HS-27A (cell line): ENCODE measurements around the gene TULP4.
"Not testable (repeated sequence)": the region's sequence is repeated elsewhere in the genome, so short reads cannot be mapped to it uniquely, and the experiment has no call there.

Experiments
- DNase-seq: peaks from one replicate; pipeline ENCODE4 v3.0.0-alpha.2; 2012; ENCODE audit warnings: low read depth, missing footprints

Gene TULP4

GRCh38 chr6:158295976-158296853 lies 16.1 kb upstream of the TULP4 start:
- not testable (repeated sequence) for DNase-seq

- DNase-seq = not testable (repeated sequence)
Measured at GRCh38 chr6:158296854-158297324, 15.4 kb upstream of the TULP4 start.

- DNase-seq = not testable (repeated sequence)
Measured at GRCh38 chr6:158297657-158298056, 14.6 kb upstream of the TULP4 start.

DNA sequence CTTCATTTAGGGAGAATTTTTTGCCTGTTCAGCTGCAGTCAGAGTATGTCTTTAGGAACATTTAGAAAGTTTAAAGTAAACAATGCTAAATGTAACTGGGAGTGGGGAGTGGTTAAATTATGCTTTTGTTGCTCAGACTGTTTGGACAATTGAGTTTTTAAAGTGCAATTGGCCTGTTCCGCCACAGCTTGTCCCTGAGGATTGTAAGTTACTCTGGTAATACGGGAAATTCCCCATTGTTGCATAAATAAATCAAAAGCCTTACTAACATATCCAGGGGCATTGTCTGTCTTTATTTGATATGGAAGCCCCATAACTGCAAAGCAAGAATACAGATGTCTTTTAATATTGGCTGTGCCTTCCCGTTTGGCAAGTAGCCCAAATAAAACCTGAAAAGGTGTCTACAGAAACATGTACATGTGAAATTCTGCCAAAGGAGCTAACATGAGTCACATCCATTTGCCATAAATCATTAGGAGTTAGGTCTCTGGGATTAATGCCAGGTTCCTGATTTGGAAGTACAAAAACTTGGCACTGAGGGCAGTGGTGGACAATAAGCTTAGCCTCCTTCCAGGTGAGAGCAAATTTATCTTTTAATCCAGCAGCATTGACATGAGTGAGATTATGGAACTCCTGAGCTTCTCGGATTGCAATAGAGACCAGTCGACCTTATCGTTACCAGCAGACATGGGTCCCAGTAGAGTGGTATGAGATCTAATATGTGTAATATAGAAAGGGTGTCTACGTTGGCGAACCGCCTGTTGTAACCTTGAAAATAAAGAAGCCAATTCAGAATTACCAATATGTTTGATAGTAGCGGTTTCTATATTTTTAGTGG lies 11.7 kb upstream of the TULP4 start:
- DNase-seq = not testable (repeated sequence)

- DNase-seq = not testable (repeated sequence)
Measured at GRCh38 chr6:158301561-158301960, 10.7 kb upstream of the TULP4 start.

DNA sequence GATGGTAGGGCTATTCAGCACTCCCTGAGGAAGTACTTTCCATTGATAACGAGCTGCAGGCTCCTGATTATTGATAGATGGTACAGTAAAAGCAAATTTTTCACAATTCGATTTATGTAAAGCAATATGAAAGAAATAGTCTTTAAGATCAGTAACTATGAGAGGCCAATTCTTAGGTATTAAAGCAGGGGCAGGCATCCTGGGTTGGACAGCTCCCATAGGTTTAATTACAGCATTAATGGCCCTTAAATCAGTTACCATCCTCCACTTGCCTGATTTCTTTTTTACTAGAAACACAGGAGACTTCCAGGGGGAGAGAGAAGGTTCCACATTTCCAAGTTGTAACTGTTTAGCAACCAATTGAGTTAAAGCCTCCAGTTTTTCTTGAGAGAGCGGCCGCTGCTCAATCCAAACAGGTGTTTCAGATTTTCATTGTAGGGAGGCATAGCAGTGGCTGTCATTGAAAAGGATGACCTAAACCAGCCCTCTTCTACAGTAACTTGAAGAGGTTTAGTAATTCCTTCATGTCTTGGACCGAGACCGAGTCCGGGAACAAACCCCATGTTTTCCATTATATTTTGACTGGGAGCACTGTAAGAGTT lies 10.0 kb upstream of the TULP4 start:
- DNase-seq = not testable (repeated sequence)

GRCh38 chr6:158303210-158303731 lies 9.0 kb upstream of the TULP4 start:
- no peak for DNase-seq

DNA sequence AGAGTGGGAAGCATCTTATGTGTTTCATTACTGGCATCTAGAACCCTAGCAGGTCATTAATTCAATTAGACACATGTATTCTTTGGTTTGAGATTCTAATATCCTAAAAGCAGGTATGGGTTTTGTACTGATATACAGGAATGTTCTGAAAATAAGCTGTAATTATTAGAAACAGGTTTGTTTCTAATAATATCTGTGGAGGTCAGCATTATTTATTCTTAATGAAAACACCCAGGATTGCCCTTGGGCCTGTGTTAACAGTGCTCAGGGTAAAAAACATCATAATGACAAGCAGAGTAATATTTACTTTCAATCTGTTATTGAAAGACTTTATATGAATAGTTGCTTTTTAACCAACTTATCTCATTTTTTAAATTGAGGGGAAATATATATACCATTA lies 8.0 kb upstream of the TULP4 start:
- no peak for DNase-seq

DNA sequence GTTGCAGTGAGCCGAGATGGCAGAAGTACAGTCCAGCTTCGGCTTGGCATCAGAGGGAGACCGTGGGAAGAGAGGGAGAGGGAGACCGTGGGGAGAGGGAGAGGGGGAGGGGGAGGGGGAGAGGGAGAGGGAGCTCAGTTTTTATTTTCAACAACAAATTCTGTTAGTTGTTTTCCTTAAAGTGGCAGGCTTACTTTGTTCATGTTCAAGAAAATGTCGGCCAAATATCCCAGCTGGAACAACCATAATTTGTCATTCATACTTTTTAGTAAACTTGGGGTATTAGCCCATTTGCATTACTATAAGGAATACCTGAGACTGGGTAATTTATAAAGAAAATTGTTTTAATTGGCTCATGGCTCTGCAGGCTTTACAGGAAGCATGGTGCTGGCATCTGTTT lies 2.5 kb upstream of the TULP4 start:
- DNase-seq = no peak

GRCh38 chr6:158311193-158311592 lies 1.1 kb upstream of the TULP4 start:
- no peak for DNase-seq

DNA sequence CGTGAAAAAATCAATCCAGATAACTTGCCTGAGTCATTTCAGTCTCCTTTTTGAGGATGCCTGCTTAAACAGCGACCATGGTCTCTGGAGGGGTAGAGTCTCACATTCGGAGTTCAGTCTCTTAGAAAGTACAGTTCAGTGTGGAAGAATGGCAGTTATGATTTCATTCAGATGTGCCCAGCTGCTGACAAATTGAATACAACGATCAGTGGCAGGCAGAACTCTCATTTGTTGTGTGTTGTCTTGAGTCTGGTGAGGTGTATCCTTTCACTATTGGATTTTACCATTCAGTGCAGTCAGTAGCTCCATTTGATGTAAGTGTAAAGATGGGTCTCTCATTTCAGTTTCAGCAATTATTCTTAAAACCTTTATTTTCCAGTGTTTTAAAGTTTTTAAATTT lies 639 bp upstream of the TULP4 start:
- DNase-seq = no peak

- DNase-seq = no peak
Measured at GRCh38 chr6:158312672-158313397, 570 bp downstream of the TULP4 start.

DNA sequence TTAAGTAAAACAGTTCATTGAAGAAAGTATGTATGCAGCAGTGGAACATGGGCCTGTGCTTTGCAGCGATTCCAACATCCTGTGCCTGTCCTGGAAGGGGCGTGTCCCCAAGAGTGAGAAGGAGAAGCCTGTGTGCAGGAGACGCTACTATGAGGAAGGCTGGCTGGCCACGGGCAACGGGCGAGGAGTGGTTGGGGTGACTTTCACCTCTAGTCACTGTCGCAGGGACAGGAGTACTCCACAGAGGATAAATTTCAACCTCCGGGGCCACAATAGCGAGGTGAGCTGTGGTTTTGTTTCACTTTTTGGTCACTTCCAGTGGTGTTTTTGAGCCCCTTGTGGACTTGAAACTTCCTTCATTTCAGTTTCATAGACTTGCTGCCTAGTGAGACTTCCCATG lies 1.7 kb downstream of the TULP4 start:
- no peak for DNase-seq

GRCh38 chr6:158314737-158315136 lies 2.5 kb downstream of the TULP4 start:
- no peak for DNase-seq

DNA sequence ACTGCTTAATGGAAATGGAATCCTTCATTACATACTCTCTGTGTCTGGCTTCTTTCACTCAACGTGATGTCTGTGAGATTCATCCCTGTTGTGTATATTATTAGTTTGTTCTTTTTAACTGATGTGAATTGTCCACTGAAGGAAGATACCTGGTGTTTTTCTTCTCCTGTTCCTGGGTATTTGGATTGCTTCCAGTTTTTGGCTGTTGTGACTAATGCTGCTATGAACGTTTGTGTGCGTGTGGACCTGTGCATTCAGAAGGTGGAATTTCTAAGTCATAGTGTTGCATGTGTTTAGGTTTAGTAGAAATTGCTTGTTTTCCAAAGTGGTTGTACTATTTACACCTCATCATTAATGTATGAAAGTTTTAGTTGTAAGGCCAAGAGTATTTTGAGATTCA lies 3.8 kb downstream of the TULP4 start:
- DNase-seq = no peak

GRCh38 chr6:158321960-158322359 lies 9.7 kb downstream of the TULP4 start:
- DNase-seq = peak; percentile 30

GRCh38 chr6:158322400-158322723 lies 10.1 kb downstream of the TULP4 start:
- no peak for DNase-seq

GRCh38 chr6:158322724-158323560 lies 10.7 kb downstream of the TULP4 start:
- no peak for DNase-seq

DNA sequence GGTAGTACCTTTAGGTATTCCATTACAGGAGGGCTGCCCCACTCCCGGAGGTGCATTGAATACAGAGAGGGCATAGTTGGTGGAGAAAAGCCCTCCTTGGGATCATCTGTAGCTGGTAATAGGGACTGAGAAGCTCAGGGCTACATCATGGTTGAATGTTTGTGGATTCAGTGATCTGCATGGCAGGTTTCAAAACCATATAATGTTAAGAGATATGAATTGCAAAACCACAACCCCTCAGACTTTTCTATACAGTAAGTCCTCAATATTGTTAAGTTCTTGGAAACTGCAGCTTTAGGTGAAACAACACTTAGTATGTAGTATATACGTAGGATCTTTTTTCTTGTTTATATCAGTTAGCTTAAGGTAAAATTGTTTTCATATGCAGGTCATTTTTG lies 11.3 kb downstream of the TULP4 start:
- no peak for DNase-seq

GRCh38 chr6:158324136-158324535 lies 11.9 kb downstream of the TULP4 start:
- DNase-seq = no peak

- no peak for DNase-seq
Measured at GRCh38 chr6:158327211-158327610, 14.9 kb downstream of the TULP4 start.
